WTC11 (cell line): ENCODE data around the gene PRRC2A. TPM values are rescaled to one million over a fixed set of nuclear protein-coding genes. Genes with fewer than 3 reads are reported as not detected.

Experiments
- ATAC-seq: fragments of 200-7000 bp; cut with Tn5 transposase; 2 replicates; pipeline ENCODE4 v1.10.0; 2021; ENCODE audit warnings: mild to moderate bottlenecking, moderate library complexity
- CTCF ChIA-PET: fragments of 300-600 bp; sonication (Branson Sonifier 250); formaldehyde crosslinking; loops from one replicate; lab custom pipeline; 2021; ENCODE audit warnings: antibody characterized with exemption; lab: Charles Lee
- POLR2A ChIA-PET: fragments of 350-600 bp; sonication (Branson Sonifier 250); formaldehyde crosslinking; loops from one replicate; lab custom pipeline; 2021; ENCODE audit warnings: antibody characterized with exemption; lab: Charles Lee
- DNase-seq: peaks from one replicate; pipeline ENCODE4 v3.0.0; 2021; ENCODE audit warnings: low spot score
- H3K27ac Mint-ChIP-seq: 2 replicates; pipeline ENCODE4 v1.8.0; 2021; ENCODE audit warnings: mixed read lengths
- H3K27me3 Mint-ChIP-seq: 2 replicates; pipeline ENCODE4 v1.8.0; 2021; ENCODE audit warnings: low read depth, mild to moderate bottlenecking, moderate library complexity, mixed read lengths
- H3K36me3 Mint-ChIP-seq: 2 replicates; pipeline ENCODE4 v1.8.0; 2021; ENCODE audit warnings: mixed read lengths
- H3K4me1 Mint-ChIP-seq: 2 replicates; pipeline ENCODE4 v1.8.0; 2022; ENCODE audit warnings: mixed read lengths
- H3K4me3 Mint-ChIP-seq: 2 replicates; pipeline ENCODE4 v1.8.0; 2021; ENCODE audit warnings: mild to moderate bottlenecking, moderate library complexity, mixed read lengths
- H3K9me3 Mint-ChIP-seq: 2 replicates; pipeline ENCODE4 v1.8.0; 2021; ENCODE audit warnings: mixed read lengths
- CTCF ChIP-seq: fragments of 200-600 bp; IDR thresholded peaks from 2 replicates; pipeline ENCODE4 v1.8.0; 2022; ENCODE audit warnings: antibody characterized with exemption
- ELF4 ChIP-seq: sonication (generic); formaldehyde crosslinking; IDR thresholded peaks from 2 replicates; pipeline ENCODE4 v1.8.1; 2022; ENCODE audit warnings: low read depth, mild to moderate bottlenecking, moderate library complexity, missing genetic modification reagents
- EMX1 ChIP-seq: fragments of 250-450 bp; sonication (Bioruptor Pico); IDR thresholded peaks from 2 replicates; pipeline ENCODE4 v1.8.0; 2021; ENCODE audit warnings: mild to moderate bottlenecking
- ETV6 ChIP-seq: sonication (generic); formaldehyde crosslinking; IDR thresholded peaks from 2 replicates; pipeline ENCODE4 v1.8.1; 2022; ENCODE audit warnings: mild to moderate bottlenecking, missing genetic modification reagents
- GRHL2 ChIP-seq: fragments of 250-450 bp; sonication (Bioruptor Pico); IDR thresholded peaks from 2 replicates; pipeline ENCODE4 v1.8.0; 2022; ENCODE audit warnings: mild to moderate bottlenecking, moderate library complexity; ENCODE audit not compliant: insufficient replicate concordance, severe bottlenecking
- HMGXB4 ChIP-seq: sonication (generic); formaldehyde crosslinking; IDR thresholded peaks from 2 replicates; pipeline ENCODE4 v1.8.1; 2023; ENCODE audit warnings: mild to moderate bottlenecking, moderate library complexity, missing genetic modification reagents
- JAZF1 ChIP-seq: fragments of 250-450 bp; sonication (Bioruptor Pico); IDR thresholded peaks from 2 replicates; pipeline ENCODE4 v1.9.0; 2021; ENCODE audit warnings: moderate library complexity, mild to moderate bottlenecking, inconsistent platforms
- RORB ChIP-seq: fragments of 250-450 bp; sonication (Bioruptor Pico); IDR thresholded peaks from 2 replicates; pipeline ENCODE4 v1.9.0; 2021; ENCODE audit warnings: mild to moderate bottlenecking
- TP53 ChIP-seq: sonication (generic); formaldehyde crosslinking; IDR thresholded peaks from 2 replicates; pipeline ENCODE4 v1.8.1; 2023; ENCODE audit warnings: mild to moderate bottlenecking, missing genetic modification reagents
- ZNF219 ChIP-seq: sonication (generic); formaldehyde crosslinking; IDR thresholded peaks from 2 replicates; pipeline ENCODE4 v1.8.0; 2023; ENCODE audit warnings: missing genetic modification reagents, mild to moderate bottlenecking, borderline replicate concordance
- ZNF416 ChIP-seq: fragments of 250-450 bp; sonication (Bioruptor Pico); IDR thresholded peaks from 2 replicates; pipeline ENCODE4 v1.9.0; 2021; ENCODE audit warnings: mild to moderate bottlenecking, inconsistent platforms
- ZNF671 ChIP-seq: fragments of 250-450 bp; sonication (Bioruptor Pico); IDR thresholded peaks from 2 replicates; pipeline ENCODE4 v1.8.0; 2021; ENCODE audit warnings: mild to moderate bottlenecking
- total RNA-seq: library from RNA; stranded (reverse); gene quantifications from 3 replicates; pipeline ENCODE4 v1.2.3, GENCODE V29; 2021
- TF ChIP-seq, protein P1 (sequence below): fragments of 250-450 bp; sonication (Bioruptor Pico); conservative IDR thresholded peaks from 2 replicates; pipeline ENCODE4 v1.9.0; 2021; ENCODE audit warnings: mild to moderate bottlenecking
- TF ChIP-seq, protein P2 (sequence below): sonication (generic); formaldehyde crosslinking; IDR thresholded peaks from 2 replicates; pipeline ENCODE4 v1.8.1; 2022; ENCODE audit warnings: missing genetic modification reagents, borderline replicate concordance

PRRC2A gene
- total RNA-seq, 1 experiment from 2014 or later, result 372 TPM

DNA sequence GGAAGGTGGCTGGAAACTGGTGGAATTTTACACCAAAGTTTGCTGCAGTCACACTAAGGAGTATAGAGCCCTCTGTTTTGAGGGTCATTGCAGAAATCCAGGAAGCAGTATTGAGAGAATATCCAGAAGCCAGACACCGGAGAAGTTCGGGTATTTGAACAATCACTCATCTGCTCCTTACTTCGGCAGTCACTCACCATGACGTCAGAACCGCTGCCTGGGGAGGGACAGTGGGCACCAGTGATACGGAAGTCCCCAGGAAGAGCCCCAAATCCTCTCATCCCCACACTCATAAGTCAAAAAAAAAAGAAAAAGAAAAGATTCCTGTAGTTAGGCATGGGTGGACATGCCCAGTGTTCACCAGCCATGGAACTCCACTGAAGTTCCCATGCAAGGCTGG is 56.4 kb downstream of the PRRC2A start (continued):
- TF ChIP-seq, protein P1, sequence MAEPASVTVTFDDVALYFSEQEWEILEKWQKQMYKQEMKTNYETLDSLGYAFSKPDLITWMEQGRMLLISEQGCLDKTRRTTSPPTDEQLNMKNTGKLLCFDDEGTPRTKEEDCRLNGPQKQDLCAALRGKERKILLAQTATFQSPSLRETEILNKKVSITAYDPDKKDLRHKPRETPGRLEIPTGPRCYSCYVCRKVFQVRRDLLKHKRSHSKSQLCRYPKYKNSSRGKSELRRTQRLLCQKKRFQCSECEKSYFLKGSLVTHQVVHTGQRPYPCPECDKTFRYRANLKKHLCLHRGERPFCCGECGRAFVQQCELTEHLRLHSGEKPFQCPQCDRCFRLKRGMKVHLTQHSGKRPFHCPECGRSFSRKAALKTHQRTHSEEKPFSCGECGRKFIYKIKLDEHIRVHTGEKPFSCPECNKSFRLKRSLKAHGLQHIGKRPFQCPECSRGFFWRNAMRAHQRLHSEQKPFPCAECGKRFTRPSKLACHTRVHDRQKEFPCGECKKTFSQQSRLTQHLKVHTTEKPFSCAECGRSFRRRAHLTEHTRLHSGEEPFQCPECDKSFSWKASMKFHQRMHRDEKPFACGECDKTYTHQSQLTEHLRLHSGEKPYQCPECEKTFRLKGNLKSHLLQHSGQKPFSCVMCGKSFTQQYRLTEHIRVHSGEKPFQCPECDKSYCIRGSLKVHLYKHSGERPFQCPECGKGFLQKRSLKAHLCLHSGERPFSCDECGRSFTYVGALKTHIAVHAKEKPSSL, result no peak

DNA sequence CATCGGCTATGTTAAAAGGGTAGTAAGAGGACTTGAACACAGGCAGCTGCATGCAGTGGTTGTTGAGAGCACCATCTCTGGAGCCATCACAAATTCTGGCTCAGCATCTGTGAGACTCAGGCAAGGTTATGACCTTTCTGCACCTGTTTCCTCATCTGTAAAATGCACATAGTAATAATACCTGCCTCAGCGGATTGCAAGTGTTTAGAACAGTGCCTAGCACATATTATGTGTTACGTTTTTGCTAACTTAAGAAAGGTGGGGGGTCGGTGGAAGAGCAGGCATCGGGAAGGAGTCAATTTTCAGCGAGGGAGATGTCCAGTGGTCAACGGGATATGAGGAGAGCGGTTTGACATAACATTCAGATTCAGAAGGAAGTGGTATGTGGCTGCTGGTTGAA is 57.4 kb downstream of the PRRC2A start:
- peaks cover 4% of the 10 kb centered on the region; the same call in 1 of the 2 replicates for H3K36me3 Mint-ChIP-seq
- H3K27ac Mint-ChIP-seq, result no peak overlapping the region
- DNase-seq, result no peak
- POLR2A ChIA-PET, result no interaction called here
- ATAC-seq, result no peak
- peaks cover 10% of the 10 kb centered on the region for H3K4me1 Mint-ChIP-seq
- CTCF ChIA-PET, result no interaction called here
- H3K4me3 Mint-ChIP-seq, result no peak overlapping the region
- H3K27me3 Mint-ChIP-seq, result peaks cover 24% of the 10 kb centered on the region
- no peaks in the 10 kb centered on the region for H3K9me3 Mint-ChIP-seq
- TF ChIP-seq EMX1 (CRISPR knock-in tag), result no peak
- TF ChIP-seq, protein P2, sequence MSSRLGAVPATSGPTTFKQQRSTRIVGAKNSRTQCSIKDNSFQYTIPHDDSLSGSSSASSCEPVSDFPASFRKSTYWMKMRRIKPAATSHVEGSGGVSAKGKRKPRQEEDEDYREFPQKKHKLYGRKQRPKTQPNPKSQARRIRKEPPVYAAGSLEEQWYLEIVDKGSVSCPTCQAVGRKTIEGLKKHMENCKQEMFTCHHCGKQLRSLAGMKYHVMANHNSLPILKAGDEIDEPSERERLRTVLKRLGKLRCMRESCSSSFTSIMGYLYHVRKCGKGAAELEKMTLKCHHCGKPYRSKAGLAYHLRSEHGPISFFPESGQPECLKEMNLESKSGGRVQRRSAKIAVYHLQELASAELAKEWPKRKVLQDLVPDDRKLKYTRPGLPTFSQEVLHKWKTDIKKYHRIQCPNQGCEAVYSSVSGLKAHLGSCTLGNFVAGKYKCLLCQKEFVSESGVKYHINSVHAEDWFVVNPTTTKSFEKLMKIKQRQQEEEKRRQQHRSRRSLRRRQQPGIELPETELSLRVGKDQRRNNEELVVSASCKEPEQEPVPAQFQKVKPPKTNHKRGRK (CRISPR knock-in tag), result no peak
- TF ChIP-seq ELF4 (CRISPR knock-in tag), result no peak
- TF ChIP-seq ZNF219 (CRISPR knock-in tag), result no peak

DNA sequence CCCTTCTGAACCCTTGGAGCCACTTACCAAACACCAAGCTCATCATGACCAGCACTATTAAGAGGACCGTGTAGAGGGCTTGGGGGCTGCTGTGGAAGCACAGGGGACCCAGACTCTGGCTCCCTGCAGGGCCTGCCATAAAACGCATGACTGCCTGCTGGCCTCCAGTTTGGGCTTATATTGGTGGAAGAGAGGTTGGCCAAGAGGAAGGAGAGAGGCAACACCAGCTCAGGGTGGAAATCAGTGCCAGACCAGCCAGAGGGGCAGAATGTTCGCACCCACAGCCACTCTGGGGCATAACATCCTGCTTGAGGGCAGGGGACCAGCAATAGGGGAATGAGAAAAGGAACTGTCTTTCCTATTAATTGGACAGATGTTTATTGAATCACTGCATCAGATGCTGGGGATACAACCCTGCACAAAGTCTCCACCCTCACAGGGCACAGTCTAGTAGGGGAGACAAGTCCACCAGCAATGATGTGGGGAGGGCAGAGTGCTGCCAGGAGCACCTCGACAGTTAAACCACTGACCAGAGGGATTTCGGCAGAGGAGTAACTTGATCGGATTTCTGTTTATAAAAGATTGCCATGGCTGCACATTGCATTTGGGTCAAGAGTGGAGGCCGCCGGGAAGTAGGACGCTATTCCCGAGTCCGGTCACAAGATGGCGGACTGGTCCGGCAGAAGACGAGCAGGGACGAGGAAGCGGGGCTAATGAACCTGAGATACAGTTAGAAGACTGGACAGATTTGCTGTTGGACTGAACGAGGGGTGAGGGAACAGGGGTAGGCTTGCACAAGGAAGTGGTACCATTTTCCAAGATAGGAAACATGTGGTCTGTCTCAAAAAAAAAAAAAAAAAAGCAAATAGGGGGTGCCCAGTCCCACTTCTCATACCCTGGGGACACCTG is 60.0 kb downstream of the PRRC2A start, which contains the start of gene LY6G5C:
Gene LY6G5C, minus strand, starts transcription at position 842 of the 909 bp plus-strand sequence. Its CDS starts 694 bp downstream, at position 148.
- H3K27ac Mint-ChIP-seq, result no peak within 1 kb of the TSS
- peaks cover 16% of the 10 kb centered on the region for H3K4me1 Mint-ChIP-seq
- peaks cover 24% of the 10 kb centered on the region for H3K27me3 Mint-ChIP-seq
- no peaks in the 10 kb centered on the region for H3K9me3 Mint-ChIP-seq
- peak; percentile 39 for ATAC-seq
- peak within 1 kb of the TSS; percentile 89 for H3K4me3 Mint-ChIP-seq
- H3K36me3 Mint-ChIP-seq, result no peaks in the 10 kb centered on the region
- DNase-seq, result peak; percentile 77
- POLR2A ChIA-PET, result interaction anchor here (0.5 to 1.5 kb wide), 6 partner anchors 83 to 193 kb away, joined by 3 to 8 read pairs (median 4); partner anchors contain the start of genes HSPA1B and NEU1
- TF ChIP-seq ZNF416 (CRISPR knock-in tag) (no peak), CTCF (peak; percentile 6; the same call in 1 of the 2 replicates), HMGXB4 (CRISPR knock-in tag) (0 out of 2 replicates have a peak, but pooled peaks have one; percentile 12)
- CTCF ChIA-PET, result interaction anchor here (0.5 to 2.9 kb wide), 26 partner anchors 9 to 1158 kb away, joined by 3 to 26 read pairs (median 6); partner anchors contain the start of genes ABHD16A, ATP6V1G2, CLIC1 and DDAH2

- peak; percentile 54 for DNase-seq
- no peaks in the 10 kb centered on the region for H3K36me3 Mint-ChIP-seq
- peaks cover 16% of the 10 kb centered on the region for H3K4me1 Mint-ChIP-seq
- peaks cover 24% of the 10 kb centered on the region for H3K27me3 Mint-ChIP-seq
- H3K9me3 Mint-ChIP-seq, result no peaks in the 10 kb centered on the region
- POLR2A ChIA-PET, result interaction anchor here (0.5 to 1.5 kb wide), 7 partner anchors 46 to 193 kb away, joined by 3 to 8 read pairs (median 4); partner anchors contain the start of genes HSPA1B and NEU1
- H3K27ac Mint-ChIP-seq, result no peak overlapping the region
- CTCF ChIA-PET, result interaction anchor here (0.6 to 2.9 kb wide), 24 partner anchors 8 to 1157 kb away, joined by 3 to 26 read pairs (median 8); partner anchors contain the start of genes ABHD16A, ATP6V1G2, CLIC1 and DDAH2
- peak overlapping the region; percentile 89 for H3K4me3 Mint-ChIP-seq
- ATAC-seq, result peak; percentile 22
- TF ChIP-seq HMGXB4 (CRISPR knock-in tag), result 0 out of 2 replicates have a peak, but pooled peaks have one; percentile 35
- no peak for TF ChIP-seq JAZF1 (CRISPR knock-in tag)
- TF ChIP-seq CTCF, result no peak; the same call in 1 of the 2 replicates
- TF ChIP-seq ETV6 (CRISPR knock-in tag), result 0 out of 2 replicates have a peak, but pooled peaks have one; percentile 36
- no peak for TF ChIP-seq ZNF671 (CRISPR knock-in tag)
- no peak for TF ChIP-seq TP53 (CRISPR knock-in tag)
- TF ChIP-seq RORB (CRISPR knock-in tag), result no peak
- no peak for TF ChIP-seq GRHL2 (CRISPR knock-in tag)
Measured at GRCh38 chr6:31681135-31681671, 60.7 kb downstream of the PRRC2A start.
